H9 (cell line): ENCODE data around the gene CHN1. TPM values are rescaled to one million over a fixed set of nuclear protein-coding genes. Genes with fewer than 3 reads are reported as not detected.

Source experiments
- DNase-seq: peaks from one replicate; pipeline ENCODE4 v3.0.0-alpha.2; 2017
- H2AFZ ChIP-seq: one replicate; pipeline ENCODE4 v1.6.1; 2013; ENCODE audit warnings: mild to moderate bottlenecking, low read length, control low read depth, moderate library complexity
- H2AK5ac ChIP-seq: 2 replicates; pipeline ENCODE4 v1.6.1; 2013; ENCODE audit warnings: low read length, control low read depth, mixed read lengths; ENCODE audit not compliant: insufficient read length
- H2BK120ac ChIP-seq: one replicate; pipeline ENCODE4 v1.6.1; 2013; ENCODE audit warnings: low read depth, mild to moderate bottlenecking, low read length, control low read depth, inconsistent platforms; ENCODE audit not compliant: poor library complexity, severe bottlenecking
- H2BK12ac ChIP-seq: 2 replicates; pipeline ENCODE4 v1.6.1; 2013; ENCODE audit warnings: low read length, control low read depth, mixed read lengths, low read depth; ENCODE audit not compliant: insufficient read length
- H2BK15ac ChIP-seq: 2 replicates; pipeline ENCODE4 v1.6.1; 2013; ENCODE audit warnings: low read depth, low read length, control low read depth
- H2BK20ac ChIP-seq: one replicate; pipeline ENCODE4 v1.6.1; 2013; ENCODE audit warnings: low read depth, mild to moderate bottlenecking, low read length, control low read depth, inconsistent platforms; ENCODE audit not compliant: poor library complexity, severe bottlenecking
- H2BK5ac ChIP-seq: 2 replicates; pipeline ENCODE4 v1.6.1; 2013; ENCODE audit warnings: low read length, control low read depth, mixed read lengths; ENCODE audit not compliant: insufficient read length
- H3K14ac ChIP-seq: 2 replicates; pipeline ENCODE4 v1.6.1; 2013; ENCODE audit warnings: low read length, control low read depth; ENCODE audit not compliant: insufficient read depth
- H3K18ac ChIP-seq: 2 replicates; pipeline ENCODE4 v1.6.1; 2013; ENCODE audit warnings: low read depth, mild to moderate bottlenecking, mixed read lengths, low read length, control low read depth; ENCODE audit not compliant: insufficient read length
- H3K23ac ChIP-seq: 2 replicates; pipeline ENCODE4 v1.6.1; 2013; ENCODE audit warnings: low read length, control low read depth, mixed read lengths, low read depth; ENCODE audit not compliant: insufficient read length
- H3K23me2 ChIP-seq: 2 replicates; pipeline ENCODE4 v1.6.1; 2013; ENCODE audit warnings: low read depth, mild to moderate bottlenecking, mixed read lengths, low read length, control low read depth; ENCODE audit not compliant: insufficient read length, poor library complexity, severe bottlenecking
- H3K27ac ChIP-seq: 2 replicates; pipeline ENCODE4 v1.5.1; 2013; ENCODE audit warnings: low read length, control low read depth, mixed read lengths, low read depth; ENCODE audit not compliant: insufficient read length
- H3K27me3 ChIP-seq: 2 replicates; pipeline ENCODE4 v1.6.1; 2013; ENCODE audit warnings: low read length, control low read depth, inconsistent platforms; ENCODE audit not compliant: insufficient read depth
- H3K4ac ChIP-seq: 2 replicates; pipeline ENCODE4 v1.6.1; 2013; ENCODE audit warnings: low read depth, mild to moderate bottlenecking, control low read depth, inconsistent platforms, low read length, moderate library complexity
- H3K4me1 ChIP-seq: 2 replicates; pipeline ENCODE4 v1.6.1; 2013; ENCODE audit warnings: low read length, control low read depth, inconsistent platforms; ENCODE audit not compliant: insufficient read depth
- H3K4me2 ChIP-seq: 2 replicates; pipeline ENCODE4 v1.6.1; 2013; ENCODE audit warnings: low read length, control low read depth, mixed read lengths; ENCODE audit not compliant: insufficient read length, insufficient read depth
- H3K56ac ChIP-seq: 2 replicates; pipeline ENCODE4 v1.6.1; 2013; ENCODE audit warnings: low read depth, mild to moderate bottlenecking, mixed read lengths, low read length, control low read depth; ENCODE audit not compliant: insufficient read length
- H3K79me1 ChIP-seq: 2 replicates; pipeline ENCODE4 v1.6.1; 2013; ENCODE audit warnings: low read depth, mild to moderate bottlenecking, moderate library complexity, low read length, control low read depth, inconsistent platforms; ENCODE audit not compliant: insufficient read depth, poor library complexity, severe bottlenecking
- H3K79me2 ChIP-seq: 2 replicates; pipeline ENCODE4 v1.6.1; 2013; ENCODE audit warnings: low read length, control low read depth, inconsistent platforms; ENCODE audit not compliant: insufficient read depth
- H3K9ac ChIP-seq: 2 replicates; pipeline ENCODE4 v1.6.1; 2013; ENCODE audit warnings: low read length, control low read depth, mixed read lengths; ENCODE audit not compliant: insufficient read length; ENCODE audit errors: extremely low read depth
- H3K9me3 ChIP-seq: one replicate; pipeline ENCODE4 v1.6.1; 2013; ENCODE audit warnings: low read depth, low read length, inconsistent platforms; ENCODE audit not compliant: control insufficient read depth
- H3T11ph ChIP-seq: one replicate; pipeline ENCODE4 v1.6.1; 2013; ENCODE audit warnings: mild to moderate bottlenecking, low read length, control low read depth, inconsistent platforms
- H4K20me1 ChIP-seq: one replicate; pipeline ENCODE4 v1.6.1; 2013; ENCODE audit not compliant: control insufficient read depth, insufficient read length, insufficient read depth
- H4K5ac ChIP-seq: 2 replicates; pipeline ENCODE4 v1.6.1; 2013; ENCODE audit warnings: low read depth, mild to moderate bottlenecking, mixed read lengths, low read length, control low read depth; ENCODE audit not compliant: insufficient read length
- H4K8ac ChIP-seq: replicated peaks from 2 replicates; pipeline ENCODE4 v1.6.1; 2013; ENCODE audit warnings: low read length, control low read depth, mixed read lengths, low read depth; ENCODE audit not compliant: insufficient read length
- H4K91ac ChIP-seq: 2 replicates; pipeline ENCODE4 v1.6.1; 2013; ENCODE audit warnings: low read depth, mild to moderate bottlenecking, moderate library complexity, mixed read lengths, low read length, control low read depth; ENCODE audit not compliant: insufficient read length
- H3K27ac Mint-ChIP-seq, 3 experiments: 2 replicates in 2 of 3; 3 replicates in 1 of 3; pipeline ENCODE4 v1.8.0; 2020 to 2021; ENCODE audit warnings: mixed read lengths in 3 of 3, mild to moderate bottlenecking in 1 of 3, moderate library complexity in 1 of 3
- H3K27me3 Mint-ChIP-seq: 2 replicates; pipeline ENCODE4 v1.8.0; 2021; ENCODE audit warnings: low read depth, mild to moderate bottlenecking, moderate library complexity, mixed read lengths
- H3K36me3 Mint-ChIP-seq, 3 experiments: 2 replicates in 2 of 3; 3 replicates in 1 of 3; pipeline ENCODE4 v1.8.0; 2020 to 2021; ENCODE audit warnings: low read depth in 3 of 3, mixed read lengths in 3 of 3; ENCODE audit not compliant: insufficient read depth in 1 of 3
- H3K4me1 Mint-ChIP-seq, 2 experiments: 2 replicates each; pipeline ENCODE4 v1.8.0; 2020; ENCODE audit warnings: mixed read lengths in 2 of 2
- H3K4me3 Mint-ChIP-seq, 2 experiments: 2 replicates in 1 of 2; 3 replicates in 1 of 2; pipeline ENCODE4 v1.8.0; 2020 to 2021; ENCODE audit warnings: mild to moderate bottlenecking in 2 of 2, mixed read lengths in 2 of 2, moderate library complexity in 1 of 2
- H3K9me3 Mint-ChIP-seq, 2 experiments: 2 replicates in 1 of 2; 3 replicates in 1 of 2; pipeline ENCODE4 v1.8.0; 2020; ENCODE audit warnings: mild to moderate bottlenecking in 2 of 2, mixed read lengths in 2 of 2, moderate library complexity in 1 of 2
- WGBS: extraction: QIAGEN DNeasy Blood & Tissue Kit; methylation state at CpG from one replicate; pipeline ENCODE4 v1.1.7; 2013; ENCODE audit warnings: missing lambda C conversion rate, low lambda C conversion rate, mixed read lengths; ENCODE audit not compliant: insufficient read length; ENCODE audit errors: extremely low coverage; 5-methylcytosine and 5-hydroxymethylcytosine counted together
- total RNA-seq: library from RNA; stranded (reverse); gene quantifications from 2 replicates; pipeline ENCODE4 v1.2.1, GENCODE V29; 2021
- TF ChIP-seq, protein P1 (sequence below): fragments of 200-600 bp; sonication (generic); conservative IDR thresholded peaks from 3 replicates; pipeline ENCODE4 v1.8.0; 2021; ENCODE audit warnings: antibody characterized with exemption, mild to moderate bottlenecking

The CHN1 gene
- total RNA-seq, 1 experiment from 2014 or later = 33.9 TPM

GRCh38 chr2:175004730-175004979 is 526 bp downstream of the CHN1 start:
- H3K4me1 Mint-ChIP-seq = peaks cover 39 to 43% of the 10 kb centered on the region in 2 experiments
- peaks cover 1 to 4% (median 4%) of the 10 kb centered on the region in 3 experiments; a peak in 4 of 7 replicates for H3K36me3 Mint-ChIP-seq
- H3K27ac Mint-ChIP-seq = peak overlapping the region; percentile 92 to 98 (median 96); a peak in 4 of 7 replicates
- no peaks in the 10 kb centered on the region for H4K20me1 ChIP-seq
- H3K14ac ChIP-seq = peak overlapping the region; percentile 89
- no peak overlapping the region for H2AK5ac ChIP-seq
- DNase-seq = peak; percentile 67
- H3K9me3 ChIP-seq = no peaks in the 10 kb centered on the region
- no peaks in the 10 kb centered on the region; a peak in 1 of 5 replicates for H3K9me3 Mint-ChIP-seq
- no peak overlapping the region for H2AFZ ChIP-seq
- no peaks in the 10 kb centered on the region for H3K27me3 ChIP-seq
- no peak overlapping the region for H3K4ac ChIP-seq
- H3K56ac ChIP-seq = no peak overlapping the region
- peak overlapping the region; percentile 92 for H3K18ac ChIP-seq
- TF ChIP-seq, protein P1, sequence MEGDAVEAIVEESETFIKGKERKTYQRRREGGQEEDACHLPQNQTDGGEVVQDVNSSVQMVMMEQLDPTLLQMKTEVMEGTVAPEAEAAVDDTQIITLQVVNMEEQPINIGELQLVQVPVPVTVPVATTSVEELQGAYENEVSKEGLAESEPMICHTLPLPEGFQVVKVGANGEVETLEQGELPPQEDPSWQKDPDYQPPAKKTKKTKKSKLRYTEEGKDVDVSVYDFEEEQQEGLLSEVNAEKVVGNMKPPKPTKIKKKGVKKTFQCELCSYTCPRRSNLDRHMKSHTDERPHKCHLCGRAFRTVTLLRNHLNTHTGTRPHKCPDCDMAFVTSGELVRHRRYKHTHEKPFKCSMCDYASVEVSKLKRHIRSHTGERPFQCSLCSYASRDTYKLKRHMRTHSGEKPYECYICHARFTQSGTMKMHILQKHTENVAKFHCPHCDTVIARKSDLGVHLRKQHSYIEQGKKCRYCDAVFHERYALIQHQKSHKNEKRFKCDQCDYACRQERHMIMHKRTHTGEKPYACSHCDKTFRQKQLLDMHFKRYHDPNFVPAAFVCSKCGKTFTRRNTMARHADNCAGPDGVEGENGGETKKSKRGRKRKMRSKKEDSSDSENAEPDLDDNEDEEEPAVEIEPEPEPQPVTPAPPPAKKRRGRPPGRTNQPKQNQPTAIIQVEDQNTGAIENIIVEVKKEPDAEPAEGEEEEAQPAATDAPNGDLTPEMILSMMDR = no peak
- peak overlapping the region; percentile 57 for H3K4me2 ChIP-seq
- H4K5ac ChIP-seq = no peak overlapping the region
- H3T11ph ChIP-seq = no peak overlapping the region
- no peak overlapping the region for H3K23ac ChIP-seq
- H2BK15ac ChIP-seq = no peak overlapping the region
- no peaks in the 10 kb centered on the region; the same call in 1 of the 2 replicates for H3K27me3 Mint-ChIP-seq
- peak overlapping the region; percentile 88 to 98 for H3K4me3 Mint-ChIP-seq
- H2BK12ac ChIP-seq = no peak overlapping the region
- H4K91ac ChIP-seq = no peak overlapping the region
- no peak overlapping the region for H2BK20ac ChIP-seq
- H3K79me1 ChIP-seq = no peaks in the 10 kb centered on the region
- peak overlapping the region; percentile 42 for H3K9ac ChIP-seq
- no peak overlapping the region for H4K8ac ChIP-seq
- H2BK120ac ChIP-seq = no peak overlapping the region
- no peak overlapping the region for H2BK5ac ChIP-seq
- H3K79me2 ChIP-seq = peaks cover 13% of the 10 kb centered on the region; the same call in 1 of the 2 replicates
- peaks cover 3% of the 10 kb centered on the region for H3K23me2 ChIP-seq
- WGBS = no CpG with 5 or more reads among the region's 32 CpGs
- no peak overlapping the region for H3K27ac ChIP-seq
- H3K4me1 ChIP-seq = no peaks in the 10 kb centered on the region
